Measurements from ENCODE around the gene APOA4.

GRCh38 chr11:116864531-116864930 is 41.4 kb upstream of the APOA4 start:
- TF ChIP-seq EZH2phosphoT487 (IDR thresholded peaks at IDR 0.05; ENCODE audit: unreplicated experiment) = no peak
- TF ChIP-seq NANOG (IDR thresholded peaks at IDR 0.05; ENCODE audit: borderline replicate concordance) = no peak
- no peak for TF ChIP-seq CREB1 (CRISPR knock-in tag; IDR thresholded peaks at IDR 0.05; ENCODE audit: low read depth)
